GM19395 (cell line): Measurements from ENCODE around the gene AGRN.
"Not testable (repeated sequence)": the region's sequence is repeated elsewhere in the genome, so short reads cannot be mapped to it uniquely, and the experiment has no call there.

ENCODE experiments used
- ATAC-seq: cut with Tn5 transposase; IDR thresholded peaks from one replicate; pipeline ENCODE4 v1.9.1; 2021; ENCODE audit warnings: mild to moderate bottlenecking, moderate library complexity; ENCODE audit not compliant: unreplicated experiment

The AGRN gene

DNA sequence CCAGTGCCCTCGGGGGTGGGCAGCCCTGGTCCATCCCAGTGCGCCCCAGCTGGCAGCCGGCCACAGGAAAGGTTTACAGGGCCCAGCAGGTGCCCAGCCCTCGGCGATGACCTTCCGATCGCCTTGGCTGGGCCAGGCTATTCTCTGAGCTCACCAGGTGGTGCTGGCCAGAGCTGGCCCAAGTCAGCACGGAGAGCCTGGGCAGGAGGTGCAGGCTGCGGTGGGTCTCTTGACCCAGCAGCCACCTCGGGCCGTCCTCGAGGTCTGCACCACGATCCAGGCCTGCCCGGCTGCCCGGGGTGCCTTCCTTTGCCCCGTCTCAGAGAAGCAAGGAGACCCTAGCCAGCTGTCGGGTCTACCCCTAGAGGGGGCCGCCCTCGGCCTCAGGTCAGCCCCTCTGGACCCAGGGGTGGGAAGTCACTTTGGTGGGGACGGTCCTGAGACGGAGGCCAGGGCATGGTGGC is 38.4 kb upstream of the AGRN start:
- ATAC-seq = no peak

DNA sequence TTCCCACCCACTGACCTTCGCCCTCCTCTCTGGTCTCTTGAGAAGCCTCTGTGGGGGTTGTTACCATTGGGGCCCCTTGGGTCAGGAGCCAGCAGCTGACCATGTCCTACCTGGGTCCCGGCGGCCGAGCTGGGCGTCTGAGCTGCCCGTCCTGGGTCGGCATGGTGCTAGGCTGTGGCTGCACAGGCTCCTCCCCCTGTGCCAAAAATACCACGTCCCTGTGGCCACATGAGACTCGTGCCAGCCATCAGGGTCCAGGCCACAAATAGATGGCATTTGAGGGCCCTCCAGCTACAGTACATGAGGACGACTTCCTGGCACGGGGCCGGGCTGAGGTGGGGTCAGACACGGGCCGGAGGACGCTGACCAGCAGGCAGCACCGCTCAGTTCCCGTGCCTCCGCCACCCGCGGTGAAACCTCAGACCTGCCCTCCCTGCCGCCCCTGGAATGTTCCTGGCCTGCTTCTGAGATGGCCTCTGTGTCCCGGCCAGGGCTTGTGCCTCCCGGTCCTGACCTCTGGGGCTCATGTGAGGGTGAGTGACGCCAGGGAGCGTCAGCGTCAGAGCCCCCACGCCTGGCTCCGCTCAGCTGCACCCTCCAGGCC is 37.9 kb upstream of the AGRN start, which contains the start of gene PERM1:
Gene PERM1, minus strand, starts transcription at position 139 of the 604 bp plus-strand sequence. CDS start 1,064 bp downstream, outside the sequence.
- ATAC-seq = no peak

DNA sequence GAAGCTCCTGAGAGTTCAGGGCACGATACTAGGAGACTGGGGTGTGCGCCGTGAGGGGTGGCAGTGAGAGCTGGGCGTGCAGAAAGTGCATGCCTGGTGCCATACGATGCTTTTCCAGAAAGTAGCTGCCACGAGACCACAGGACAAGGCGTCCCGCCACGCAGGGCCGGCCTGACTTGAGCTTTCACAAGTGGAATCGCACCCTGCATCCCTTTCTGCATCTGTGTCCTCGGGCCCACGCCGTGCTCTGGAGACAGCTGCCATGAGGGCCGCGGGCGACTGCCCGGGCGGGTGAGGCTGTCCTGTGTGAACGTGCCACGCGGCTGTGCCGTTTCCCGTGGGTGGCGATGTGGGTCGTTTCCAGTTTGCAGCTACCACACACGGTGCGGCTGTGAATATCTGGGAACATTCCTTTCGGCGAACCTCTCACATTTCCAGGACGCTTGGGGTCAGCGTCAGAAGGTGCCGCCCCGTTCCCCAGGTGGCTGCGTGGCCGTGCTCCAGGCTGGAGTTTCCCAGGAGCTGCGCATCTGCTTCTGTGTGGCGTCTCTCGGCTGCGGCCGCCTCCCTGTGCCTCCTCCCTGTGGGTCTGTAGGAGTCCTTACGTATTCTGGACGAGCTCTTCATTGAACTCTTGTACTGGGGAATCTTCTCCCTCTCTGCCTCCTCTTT is 37.0 kb upstream of the AGRN start:
- ATAC-seq = no peak

DNA sequence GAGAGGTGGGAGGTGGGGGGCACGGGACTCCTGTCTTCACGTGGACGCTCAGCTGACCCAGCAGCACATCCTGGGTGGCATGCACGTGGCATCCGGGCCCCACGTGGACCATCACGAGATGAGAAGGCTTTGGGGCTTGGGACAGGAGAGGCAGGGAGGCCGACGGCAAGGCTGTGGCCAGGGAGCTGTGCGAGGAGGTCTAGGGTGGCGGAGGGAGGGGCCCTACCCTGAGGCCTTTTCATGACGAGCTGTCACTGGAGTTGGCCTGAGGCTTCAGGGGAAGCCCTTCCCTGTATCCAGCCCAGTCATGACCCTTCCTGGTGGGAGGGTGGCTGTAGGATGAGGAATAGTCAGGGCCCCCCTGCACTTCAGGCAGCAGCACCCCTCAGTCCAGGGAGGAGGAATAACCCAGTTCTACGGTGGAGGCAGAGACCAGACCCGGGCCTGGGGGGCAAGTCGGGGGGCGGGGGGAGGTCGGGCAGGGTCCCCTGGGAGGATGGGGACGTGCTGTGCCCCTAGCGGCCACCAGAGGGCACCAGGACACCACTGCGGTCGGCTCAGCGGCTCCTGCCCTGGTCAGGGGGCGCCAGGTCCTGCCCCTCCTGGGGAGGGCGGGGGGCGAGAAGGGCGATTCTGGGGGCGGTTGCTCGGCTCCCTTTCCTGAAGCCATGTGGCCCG is 36.0 kb upstream of the AGRN start:
- no peak for ATAC-seq

DNA sequence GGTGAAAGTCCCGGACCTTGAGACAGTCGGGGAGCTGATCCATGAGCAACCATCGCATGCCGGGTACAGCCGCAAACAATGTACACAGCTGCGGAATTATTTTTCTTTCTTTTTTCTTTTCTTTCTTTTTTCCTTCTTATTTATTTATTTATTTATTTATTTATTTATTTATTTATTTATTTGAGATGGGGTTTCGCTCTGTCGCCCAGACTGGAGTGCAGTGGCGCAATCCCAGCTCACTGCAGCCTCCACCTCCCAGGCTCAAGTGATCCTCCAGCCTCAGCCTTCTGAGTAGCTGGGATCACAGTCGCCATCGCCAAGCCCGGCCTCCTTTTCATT is 35.5 kb upstream of the AGRN start:
- ATAC-seq = no peak

DNA sequence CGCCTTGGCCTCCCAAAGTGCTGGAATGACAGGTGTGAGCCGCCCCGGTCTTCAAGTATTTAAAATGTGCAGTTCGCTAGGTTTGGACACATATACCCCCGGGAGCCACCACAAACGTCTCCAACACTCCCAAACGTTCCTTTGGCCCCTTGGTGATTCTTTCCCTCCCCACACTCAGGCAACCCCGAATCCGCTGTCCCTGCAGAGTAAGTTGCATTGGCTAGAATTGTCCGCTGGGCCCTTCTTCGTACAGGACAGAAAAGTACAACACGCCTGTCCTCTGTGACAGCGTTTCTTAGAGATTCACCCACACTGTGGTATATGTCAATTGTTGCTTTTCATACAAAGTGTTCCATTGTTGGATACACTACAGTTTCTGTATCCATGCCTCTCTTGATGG is 34.8 kb upstream of the AGRN start:
- no peak for ATAC-seq

DNA sequence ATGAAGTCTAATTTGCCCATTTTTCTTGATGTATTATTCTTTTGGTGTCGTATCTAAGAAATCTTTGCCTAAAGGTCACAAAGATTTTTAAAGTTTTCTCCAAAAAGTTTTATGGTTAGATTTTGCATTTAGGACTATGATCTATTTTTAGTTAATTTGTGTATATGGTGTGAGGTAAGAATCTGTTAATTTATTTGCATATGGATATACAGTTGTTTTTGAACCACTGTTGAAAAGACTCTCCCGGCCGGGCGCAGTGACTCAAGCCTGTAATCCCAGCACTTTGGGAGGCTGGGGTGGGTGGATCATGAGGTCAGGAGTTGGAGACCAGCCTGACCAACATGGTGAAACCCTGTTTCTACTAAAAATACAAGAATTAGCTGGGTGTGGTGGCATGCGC is 31.9 kb upstream of the AGRN start:
- ATAC-seq = not testable (repeated sequence)

DNA sequence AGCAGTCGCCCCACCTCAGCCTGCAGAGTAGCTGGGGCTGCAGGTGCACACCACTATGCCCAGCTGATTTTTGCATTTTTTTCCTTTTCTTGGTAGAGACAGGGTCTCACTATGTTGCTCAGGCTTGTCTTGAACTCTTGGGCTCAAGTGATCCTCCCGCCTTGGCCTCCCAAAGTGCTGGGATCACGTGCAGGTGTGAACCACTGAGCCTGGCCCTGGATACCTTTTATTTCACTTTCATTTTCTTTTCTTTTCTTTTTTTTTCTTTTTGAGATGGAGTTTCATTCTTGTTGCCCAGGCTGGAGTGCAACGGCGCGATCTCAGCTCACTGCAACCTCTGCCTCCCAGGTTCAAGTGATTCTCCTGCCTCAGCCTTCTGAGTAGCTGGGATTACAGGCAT is 28.6 kb upstream of the AGRN start:
- not testable (repeated sequence) for ATAC-seq

DNA sequence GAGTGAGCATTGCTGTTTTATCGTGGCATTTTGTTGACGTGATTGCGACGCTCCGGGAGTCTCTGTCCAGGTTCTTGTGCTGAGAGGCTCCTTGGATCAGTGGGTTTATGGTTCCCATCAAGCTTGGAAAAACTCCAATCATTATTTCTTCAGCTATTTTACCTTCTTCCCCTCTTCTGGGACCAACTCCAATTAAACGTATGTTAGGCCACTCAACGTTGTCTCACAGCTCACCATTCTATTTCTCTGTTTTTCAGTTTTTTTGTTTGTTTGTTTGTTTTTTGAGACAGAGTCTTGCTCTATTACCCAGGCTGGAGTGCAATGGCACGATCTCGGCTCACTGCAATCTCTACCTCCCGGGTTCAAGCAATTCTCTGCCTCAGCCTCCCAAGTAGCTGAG is 28.0 kb upstream of the AGRN start:
- ATAC-seq = no peak

DNA sequence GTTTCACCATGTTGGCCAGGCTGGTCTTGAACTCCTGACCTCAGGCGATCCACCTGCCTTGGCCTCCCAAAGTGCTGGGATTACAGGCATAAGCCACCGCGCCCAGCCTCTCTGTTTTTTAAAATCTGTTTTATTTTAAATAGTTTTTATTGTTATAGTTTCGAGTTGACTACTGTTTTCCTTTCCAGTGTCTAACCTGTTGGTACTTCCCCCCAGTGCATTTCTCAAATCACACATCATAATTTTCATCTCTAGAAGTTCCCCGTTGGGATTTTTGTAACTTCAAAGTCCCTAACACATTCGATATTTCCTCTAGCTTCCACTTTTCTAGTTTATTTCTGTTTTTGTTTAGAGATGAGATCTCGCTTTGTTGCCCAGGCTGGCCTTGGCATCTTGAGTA is 27.6 kb upstream of the AGRN start:
- no peak for ATAC-seq

DNA sequence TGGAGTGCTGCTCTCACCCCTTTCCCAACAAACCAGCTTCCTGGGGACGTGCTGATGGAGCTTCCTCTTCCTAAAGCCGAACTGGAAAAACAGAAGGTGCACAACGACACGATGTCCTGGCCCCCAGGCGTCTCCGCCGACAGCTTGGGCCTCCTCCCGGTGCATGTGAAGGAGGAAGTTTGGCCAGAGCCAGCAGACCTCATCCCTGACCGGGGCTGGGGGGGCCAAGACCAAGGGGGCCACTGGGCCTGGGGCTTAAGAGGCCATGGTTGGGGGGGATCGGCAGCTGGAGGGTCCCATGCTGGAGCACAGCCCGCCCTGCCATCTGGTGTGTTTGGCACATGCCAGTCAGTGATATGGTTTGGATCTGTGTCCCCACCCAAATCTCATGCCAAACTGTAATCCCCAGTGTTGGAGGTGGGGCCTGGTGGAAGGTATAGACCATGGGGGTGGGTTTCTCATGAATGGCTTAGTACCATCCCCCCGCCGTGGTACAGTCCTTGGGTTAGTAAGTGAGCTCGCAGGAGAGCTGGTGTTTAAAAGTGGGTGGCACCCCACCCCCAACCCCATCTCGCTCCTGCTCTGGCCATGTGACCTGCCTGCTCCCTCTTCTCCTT is 26.4 kb upstream of the AGRN start:
- no peak for ATAC-seq

DNA sequence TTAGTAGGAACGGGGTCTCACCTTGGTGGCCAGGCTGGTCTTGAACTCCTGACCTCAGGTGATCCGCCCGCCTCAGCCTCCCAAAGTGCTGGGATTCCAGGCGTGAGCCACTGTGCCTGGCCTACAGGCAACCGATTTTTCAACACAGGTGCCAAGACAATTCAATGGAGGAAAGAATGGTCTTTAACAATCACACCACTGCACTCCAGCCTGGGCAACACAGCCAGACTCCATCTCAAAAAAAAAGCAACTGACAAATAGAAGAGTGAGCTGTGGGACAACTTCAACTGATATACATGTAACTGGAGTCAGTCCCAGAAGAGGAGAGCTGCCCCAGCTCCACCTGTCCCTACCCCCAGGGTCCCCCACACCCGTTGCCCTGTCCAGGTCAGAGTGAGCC is 25.4 kb upstream of the AGRN start:
- ATAC-seq = not testable (repeated sequence)

DNA sequence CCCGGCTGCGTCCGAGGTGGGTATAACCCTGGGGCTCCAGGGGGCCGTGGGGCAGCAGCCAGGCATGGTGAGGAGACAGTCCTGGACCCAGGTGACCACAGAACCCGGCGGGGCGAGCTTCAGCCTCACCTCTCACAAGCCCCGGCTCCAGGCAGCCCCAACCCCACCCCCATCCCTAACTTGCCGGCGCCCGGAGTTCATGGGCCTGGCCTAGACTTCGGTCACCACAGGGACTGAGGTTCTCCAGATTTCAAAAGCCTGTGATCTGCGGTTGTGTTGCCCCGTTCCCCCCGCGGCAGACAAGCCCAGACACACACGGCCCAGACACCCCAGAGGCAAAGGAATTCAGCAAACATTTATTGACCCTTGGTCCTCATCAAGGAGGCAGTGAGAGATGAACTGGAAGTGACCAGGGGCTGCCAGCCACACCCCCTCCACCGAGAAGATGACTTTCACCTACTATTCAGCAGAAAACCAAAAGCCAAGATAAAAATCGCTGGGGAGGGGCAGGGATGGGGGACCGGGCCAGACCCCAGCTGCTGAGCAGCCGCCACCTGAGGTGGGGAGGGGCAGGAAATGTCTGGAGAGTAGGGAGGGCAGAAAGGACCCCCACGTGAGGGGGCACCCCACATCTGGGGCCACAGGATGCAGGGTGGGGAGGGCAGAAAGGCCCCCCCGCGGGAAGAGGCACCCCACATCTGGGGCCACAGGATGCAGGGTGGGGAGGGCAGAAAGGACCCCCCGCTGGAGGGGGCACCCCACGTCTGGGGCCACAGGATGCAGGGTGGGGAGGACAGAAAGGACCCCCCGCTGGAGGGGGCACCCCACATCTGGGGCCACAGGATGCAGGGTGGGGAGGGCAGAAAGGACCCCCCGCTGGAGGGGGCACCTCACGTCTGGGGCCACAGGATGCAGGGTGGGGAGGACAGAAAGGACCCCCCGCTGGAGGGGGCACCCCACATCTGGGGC is 24.0 kb upstream of the AGRN start:
- no peak for ATAC-seq

DNA sequence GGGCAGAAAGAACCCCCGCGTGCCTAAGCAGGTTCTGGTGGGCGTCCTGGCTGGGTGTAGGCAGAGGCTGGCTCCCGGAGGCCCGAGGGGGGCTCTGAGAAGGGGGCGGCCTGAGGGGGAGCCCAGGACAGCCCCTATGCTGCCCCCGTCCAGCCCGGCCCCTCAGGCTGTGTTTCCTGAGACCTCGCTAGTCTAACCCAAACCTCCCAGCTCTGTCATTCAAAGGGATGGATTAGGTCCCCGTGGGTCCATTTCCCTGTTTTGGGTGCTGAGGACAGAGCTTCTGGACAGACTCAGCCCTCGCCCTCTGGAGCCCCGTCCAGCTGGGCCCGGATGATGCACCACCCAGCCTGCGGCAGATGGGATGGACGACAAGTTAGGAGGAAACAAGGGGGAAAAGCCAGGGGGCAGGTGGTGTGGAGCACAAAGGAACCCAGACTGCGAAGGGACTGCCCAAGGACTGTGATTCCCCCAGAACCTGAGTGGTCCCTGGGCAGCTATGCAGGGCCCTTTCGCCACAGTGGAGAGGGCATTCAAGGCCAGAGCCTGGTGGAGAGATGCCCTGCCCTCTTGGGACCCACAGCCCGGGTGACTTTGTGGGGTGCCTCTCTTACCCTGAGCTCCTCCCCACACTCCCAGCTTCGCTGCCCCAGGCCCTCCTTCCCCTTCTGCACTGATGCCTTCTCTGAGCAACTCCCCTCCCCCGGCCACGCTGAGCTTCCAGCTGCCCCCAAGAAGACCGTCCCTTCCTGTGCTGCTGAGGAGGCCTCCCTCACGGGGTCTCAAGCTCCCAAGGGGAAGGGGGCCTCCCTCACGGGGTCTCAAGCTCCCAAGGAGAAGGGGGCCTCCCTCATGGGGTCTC is 22.8 kb upstream of the AGRN start:
- ATAC-seq = no peak

DNA sequence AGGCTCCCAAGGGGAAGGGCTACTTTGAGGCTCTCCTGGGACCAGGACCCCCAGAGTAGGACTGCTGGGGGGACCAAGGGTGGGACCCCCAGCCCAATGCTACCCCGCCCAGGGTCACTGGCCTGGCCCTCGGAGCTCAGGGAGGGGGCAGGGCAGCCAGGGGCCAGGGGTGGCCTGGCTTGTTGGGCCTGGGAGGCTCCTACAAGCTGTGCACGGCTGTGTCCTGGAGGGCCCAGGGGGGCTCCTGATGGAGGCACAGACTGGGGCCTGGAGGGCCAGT is 22.3 kb upstream of the AGRN start:
- no peak for ATAC-seq

DNA sequence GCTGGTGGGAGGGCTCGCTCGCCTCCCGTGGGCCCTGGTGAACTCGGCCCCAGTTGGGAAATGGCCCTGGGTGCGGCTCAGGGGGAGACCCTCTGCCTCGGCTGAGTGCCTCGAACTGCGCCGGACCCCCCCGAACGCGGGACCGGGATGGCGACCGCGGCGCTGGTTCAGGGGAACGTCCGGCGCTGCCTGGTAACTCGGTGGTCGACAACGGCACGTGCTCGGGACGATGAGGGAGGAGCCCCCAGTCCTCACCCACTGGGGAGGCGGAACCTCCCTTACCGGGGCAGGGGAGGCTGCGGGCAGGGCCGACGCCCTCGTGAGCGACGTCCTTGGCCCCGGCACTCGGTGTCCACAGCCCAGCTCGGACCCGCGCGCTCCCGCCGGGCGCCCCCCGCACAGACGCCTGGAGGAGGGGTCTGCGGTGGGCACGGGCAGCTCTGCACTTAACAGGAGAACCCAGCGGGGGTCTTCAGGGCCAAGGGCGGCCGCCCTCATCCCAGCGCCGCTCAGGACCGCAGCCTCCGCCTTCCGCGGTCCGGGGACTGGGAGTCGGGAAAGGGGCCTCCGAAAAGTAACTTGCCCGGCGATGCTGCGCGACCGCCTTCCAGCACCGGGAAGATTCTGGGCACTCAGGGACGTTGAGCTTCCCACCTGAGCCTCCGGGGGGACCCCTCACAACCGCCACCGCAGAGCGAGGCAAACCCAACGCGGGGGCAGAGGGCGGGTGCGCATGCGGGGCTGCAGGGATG is 21.8 kb upstream of the AGRN start:
- ATAC-seq = no peak

DNA sequence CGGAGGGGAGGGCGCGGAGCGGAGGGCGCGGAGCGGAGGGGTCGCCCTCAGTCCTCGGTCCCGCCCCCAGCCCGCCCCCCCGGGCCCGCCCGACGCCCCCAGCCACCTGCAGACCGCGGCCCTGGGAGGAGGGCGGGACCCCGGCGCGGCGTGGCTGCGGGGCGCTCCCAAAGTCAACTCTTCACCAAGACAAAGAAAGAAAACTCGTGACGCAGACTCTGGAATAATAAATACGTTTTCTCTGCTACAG is 21.2 kb upstream of the AGRN start:
- no peak for ATAC-seq

DNA sequence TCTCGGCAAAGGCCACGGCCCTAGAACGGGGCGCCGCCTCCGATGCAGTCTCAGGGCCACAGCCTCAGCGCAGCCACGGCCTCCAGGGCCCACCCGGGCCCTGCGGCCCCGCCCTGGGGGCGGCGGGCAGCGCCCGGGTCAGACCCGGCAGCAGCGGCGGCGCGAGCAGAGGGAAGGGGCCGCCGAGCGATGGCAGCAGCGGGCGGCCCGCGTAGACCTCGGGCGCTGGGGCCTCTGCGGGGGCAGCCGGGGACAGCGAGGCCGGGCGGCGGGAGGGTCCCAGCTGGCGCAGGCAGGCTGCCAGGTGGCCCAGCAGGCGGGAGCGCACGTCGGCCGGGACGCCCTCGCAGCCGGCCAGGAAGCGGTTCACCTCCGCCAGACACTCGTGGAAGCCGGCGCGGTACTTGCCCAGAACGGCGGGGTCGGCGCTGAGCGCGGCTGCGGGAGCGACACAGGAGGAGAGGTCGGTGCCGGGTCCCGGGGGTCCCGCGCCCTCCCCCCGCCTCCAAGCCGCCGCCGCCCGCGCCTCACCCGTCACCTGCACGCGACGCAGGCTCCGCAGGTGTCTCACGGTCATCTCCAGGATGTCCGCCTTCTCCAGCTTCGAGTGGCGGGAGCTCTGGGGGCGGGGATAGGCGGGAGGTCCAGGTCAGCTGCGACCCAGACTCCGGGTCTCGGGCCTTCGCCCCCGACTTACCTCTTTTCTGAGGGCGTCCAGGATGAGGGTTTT is 20.8 kb upstream of the AGRN start:
- ATAC-seq = no peak
